ENCODE data around the gene GLB1L3. TPM values are rescaled to one million over a fixed set of nuclear protein-coding genes. Genes with fewer than 3 reads are reported as not detected.

Gene GLB1L3
- total RNA-seq, 3 donors from 2014 or later (not counting 1 experiment from before 2014, with no cell fraction given): 0.38 TPM; not detected in 2

- no peak for ATAC-seq
- Histone ChIP-seq H3K27me3 (ENCODE audit: control insufficient read depth, insufficient read depth, low read length) (no peaks in the 10 kb centered on the region), H3K4me1 (ENCODE audit: control insufficient read depth, insufficient read depth, low read length) (peaks cover 76% of the 10 kb centered on the region), H3K27ac (ENCODE audit: low read length) (no peak overlapping the region), H3K4me3 (ENCODE audit: low read length) (no peak overlapping the region), H3K36me3 (ENCODE audit: control insufficient read depth, insufficient read depth, low read length) (no peaks in the 10 kb centered on the region), H3K9me3 (ENCODE audit: control insufficient read depth, insufficient read depth, low read length) (no peaks in the 10 kb centered on the region)
- Mint-ChIP-seq H3K27ac (peak overlapping the region; percentile 10 to 73), H3K9me3 (no peaks in the 10 kb centered on the region), H3K4me1 (peaks cover 83 to 88% of the 10 kb centered on the region in 2 donors), H3K36me3 (no peaks in the 10 kb centered on the region), H3K4me3 (peak overlapping the region; percentile 82), H3K27me3 (ENCODE audit: low read depth in 2 of 2) (no peaks in the 10 kb centered on the region)
- intact Hi-C loops (cut with micrococcal nuclease): loop anchor here (10.0 kb wide), 1 partner anchor 356 kb away; no protein-coding TSS in a partner anchor
- WGBS (ENCODE audit: insufficient coverage): 88% methylated on average over 6 of the region's 6 CpGs
- no peak for DNase-seq
- TF ChIP-seq CTCF (IDR thresholded peaks at IDR 0.05): no peak
These were observed 46.9 kb upstream of the GLB1L3 start for GRCh38 chr11:134229126-134229790.

- H3K27me3 Mint-ChIP-seq (ENCODE audit: low read depth in 2 of 2): no peaks in the 10 kb centered on the region
- H3K27ac ChIP-seq (ENCODE audit: low read length): no peak overlapping the region
- H3K9me3 ChIP-seq (ENCODE audit: control insufficient read depth, insufficient read depth, low read length): no peaks in the 10 kb centered on the region
- peaks cover 79 to 89% of the 10 kb centered on the region in 2 donors for H3K4me1 Mint-ChIP-seq
- H3K27me3 ChIP-seq (ENCODE audit: control insufficient read depth, insufficient read depth, low read length): no peaks in the 10 kb centered on the region
- DNase-seq (no peak), ATAC-seq (no peak)
- H3K27ac Mint-ChIP-seq: peak overlapping the region; percentile 5 to 73
- no peaks in the 10 kb centered on the region for H3K9me3 Mint-ChIP-seq
- peaks cover 5% of the 10 kb centered on the region for H3K36me3 ChIP-seq (ENCODE audit: control insufficient read depth, insufficient read depth, low read length)
- TF ChIP-seq CTCF (IDR thresholded peaks at IDR 0.05): no peak
- H3K4me1 ChIP-seq (ENCODE audit: control insufficient read depth, insufficient read depth, low read length): peaks cover 72% of the 10 kb centered on the region
- H3K4me3 ChIP-seq (ENCODE audit: low read length): no peak overlapping the region
- H3K4me3 Mint-ChIP-seq: peak overlapping the region; percentile 82
- no peaks in the 10 kb centered on the region for H3K36me3 Mint-ChIP-seq
- 18% methylated on average over 3 of the region's 4 CpGs for WGBS (ENCODE audit: insufficient coverage)
- intact Hi-C loops (cut with micrococcal nuclease): no loop called here
These were observed 45.8 kb upstream of the GLB1L3 start for GRCh38 chr11:134230339-134230738.

- Mint-ChIP-seq H3K36me3 (peaks cover 10% of the 10 kb centered on the region), H3K27ac (peak overlapping the region; percentile 12 to 73), H3K4me3 (peak overlapping the region; percentile 87), H3K9me3 (no peaks in the 10 kb centered on the region), H3K27me3 (ENCODE audit: low read depth in 2 of 2) (no peaks in the 10 kb centered on the region), H3K4me1 (peaks cover 69 to 77% of the 10 kb centered on the region in 2 donors)
- H3K9me3 ChIP-seq (ENCODE audit: control insufficient read depth, insufficient read depth, low read length): no peaks in the 10 kb centered on the region
- ATAC-seq (no peak), DNase-seq (no peak)
- intact Hi-C loops (cut with micrococcal nuclease): no loop called here
- no peaks in the 10 kb centered on the region for H3K27me3 ChIP-seq (ENCODE audit: control insufficient read depth, insufficient read depth, low read length)
- H3K4me3 ChIP-seq (ENCODE audit: low read length): no peak overlapping the region
- H3K36me3 ChIP-seq (ENCODE audit: control insufficient read depth, insufficient read depth, low read length): peaks cover 11% of the 10 kb centered on the region
- 77% methylated on average over 10 of the region's 10 CpGs for WGBS (ENCODE audit: insufficient coverage)
- peaks cover 55% of the 10 kb centered on the region for H3K4me1 ChIP-seq (ENCODE audit: control insufficient read depth, insufficient read depth, low read length)
- no peak overlapping the region for H3K27ac ChIP-seq (ENCODE audit: low read length)
- TF ChIP-seq CTCF (IDR thresholded peaks at IDR 0.05): no peak
These were observed 44.1 kb upstream of the GLB1L3 start for GRCh38 chr11:134231958-134232659.
